Choroid plexus epithelial cell (primary cell): ENCODE data around the gene GABRA6.

Source experiments
- DNase-seq: peaks from one replicate; pipeline ENCODE4 v3.0.0-alpha.2; 2010; ENCODE audit warnings: low read depth
- H3K4me3 ChIP-seq: 2 replicates; pipeline ENCODE4 v1.5.1; 2011; ENCODE audit warnings: low read depth, mild to moderate bottlenecking, control low read depth, low read length, moderate library complexity
- TF ChIP-seq, protein P1 (sequence below): conservative IDR thresholded peaks from 2 replicates; pipeline ENCODE4 v1.5.1; 2011; ENCODE audit warnings: low read depth, mild to moderate bottlenecking, control low read depth, inconsistent platforms, low read length, moderate library complexity

Gene GABRA6

DNA sequence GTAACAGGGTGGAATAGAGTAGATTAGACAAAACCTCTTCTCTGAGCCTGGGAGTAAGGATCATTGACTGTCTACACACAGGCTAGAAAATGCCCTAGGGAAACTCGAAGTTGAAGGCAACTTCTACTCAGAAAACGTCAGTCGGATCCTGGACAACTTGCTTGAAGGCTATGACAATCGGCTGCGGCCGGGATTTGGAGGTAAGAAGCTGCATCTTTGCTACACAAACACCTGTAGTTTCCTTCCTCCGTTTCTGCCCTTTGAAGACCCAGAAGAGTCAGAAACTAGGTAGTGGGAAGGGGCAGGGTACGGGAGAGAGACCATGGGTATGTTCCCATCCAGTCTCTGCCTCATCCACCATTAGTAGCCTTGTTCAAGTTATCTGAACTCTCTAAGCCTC is 628 bp downstream of the GABRA6 start:
- no peak for DNase-seq
- TF ChIP-seq, protein P1, sequence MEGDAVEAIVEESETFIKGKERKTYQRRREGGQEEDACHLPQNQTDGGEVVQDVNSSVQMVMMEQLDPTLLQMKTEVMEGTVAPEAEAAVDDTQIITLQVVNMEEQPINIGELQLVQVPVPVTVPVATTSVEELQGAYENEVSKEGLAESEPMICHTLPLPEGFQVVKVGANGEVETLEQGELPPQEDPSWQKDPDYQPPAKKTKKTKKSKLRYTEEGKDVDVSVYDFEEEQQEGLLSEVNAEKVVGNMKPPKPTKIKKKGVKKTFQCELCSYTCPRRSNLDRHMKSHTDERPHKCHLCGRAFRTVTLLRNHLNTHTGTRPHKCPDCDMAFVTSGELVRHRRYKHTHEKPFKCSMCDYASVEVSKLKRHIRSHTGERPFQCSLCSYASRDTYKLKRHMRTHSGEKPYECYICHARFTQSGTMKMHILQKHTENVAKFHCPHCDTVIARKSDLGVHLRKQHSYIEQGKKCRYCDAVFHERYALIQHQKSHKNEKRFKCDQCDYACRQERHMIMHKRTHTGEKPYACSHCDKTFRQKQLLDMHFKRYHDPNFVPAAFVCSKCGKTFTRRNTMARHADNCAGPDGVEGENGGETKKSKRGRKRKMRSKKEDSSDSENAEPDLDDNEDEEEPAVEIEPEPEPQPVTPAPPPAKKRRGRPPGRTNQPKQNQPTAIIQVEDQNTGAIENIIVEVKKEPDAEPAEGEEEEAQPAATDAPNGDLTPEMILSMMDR = no peak
- no peak overlapping the region for H3K4me3 ChIP-seq

DNA sequence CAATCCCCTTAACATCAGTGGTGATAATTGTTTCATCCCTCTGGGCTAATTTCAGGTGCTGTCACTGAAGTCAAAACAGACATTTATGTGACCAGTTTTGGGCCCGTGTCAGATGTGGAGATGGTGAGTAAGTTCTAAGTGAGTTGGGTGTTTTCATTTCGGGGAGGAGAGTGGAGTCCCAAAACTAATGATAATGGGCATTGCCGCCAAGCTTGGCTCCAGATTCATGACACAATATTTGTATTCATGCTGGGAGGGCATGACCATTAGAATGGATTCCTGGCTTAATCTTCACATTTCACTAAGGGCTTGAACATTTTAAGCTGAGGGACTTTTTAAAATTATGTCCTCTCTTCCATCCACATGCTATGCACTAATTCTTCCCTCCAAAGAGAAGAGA is 1.4 kb downstream of the GABRA6 start:
- DNase-seq = no peak
- TF ChIP-seq, protein P1 = no peak
- H3K4me3 ChIP-seq = no peak overlapping the region

DNA sequence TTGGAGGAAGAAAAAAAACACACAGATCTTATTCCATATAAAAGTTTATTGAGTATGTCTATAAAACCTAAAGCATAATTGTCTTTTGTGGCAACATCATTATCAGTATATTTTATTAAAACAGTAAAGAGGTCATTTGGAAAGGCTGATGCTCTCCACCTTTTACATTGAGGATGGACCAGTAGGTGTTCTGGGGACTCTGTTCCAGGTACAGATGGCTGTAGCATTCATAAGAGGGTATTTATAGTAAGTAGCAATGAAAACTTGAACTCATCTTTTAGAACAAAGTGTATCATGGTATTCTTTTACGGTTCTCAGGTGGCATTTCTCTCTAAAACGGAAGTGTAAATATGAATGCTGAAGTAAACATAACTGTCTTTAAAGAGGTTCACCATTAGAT is 1.8 kb downstream of the GABRA6 start:
- DNase-seq = no peak
- no peak overlapping the region for H3K4me3 ChIP-seq
- TF ChIP-seq, protein P1 = no peak

DNA sequence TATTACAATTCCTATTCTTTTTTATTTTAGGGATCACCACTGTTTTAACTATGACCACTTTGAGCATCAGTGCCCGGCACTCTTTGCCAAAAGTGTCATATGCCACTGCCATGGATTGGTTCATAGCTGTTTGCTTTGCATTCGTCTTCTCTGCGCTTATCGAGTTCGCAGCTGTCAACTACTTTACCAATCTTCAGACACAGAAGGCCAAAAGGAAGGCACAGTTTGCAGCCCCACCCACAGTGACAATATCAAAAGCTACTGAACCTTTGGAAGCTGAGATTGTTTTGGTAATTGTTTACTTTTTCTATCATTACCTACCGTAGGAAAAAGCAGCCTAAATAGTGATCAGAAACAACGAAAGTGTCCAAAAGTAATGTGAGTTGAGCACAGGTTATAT is 6.4 kb downstream of the GABRA6 start:
- DNase-seq = no peak
- H3K4me3 ChIP-seq = no peak overlapping the region
- TF ChIP-seq, protein P1 = no peak

DNA sequence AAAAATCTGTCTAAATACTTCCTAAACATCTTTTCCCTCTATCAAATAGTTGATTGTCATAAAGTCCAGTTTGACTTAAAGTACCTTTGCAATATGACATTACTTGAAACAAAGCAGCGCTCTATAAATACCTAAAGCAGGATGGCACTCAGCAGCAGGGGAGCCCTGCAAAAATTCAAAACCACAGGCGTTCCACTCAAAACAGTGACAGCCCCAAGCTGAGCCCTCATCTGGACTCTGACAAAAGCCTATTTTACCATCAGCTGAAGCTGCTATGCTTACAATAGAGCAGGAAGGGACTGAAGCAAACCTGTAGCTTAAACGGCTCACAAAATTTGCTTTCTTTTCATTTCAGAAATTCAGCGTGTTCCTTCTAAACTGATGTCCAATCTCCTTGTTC is 11.5 kb downstream of the GABRA6 start:
- DNase-seq = no peak
- TF ChIP-seq, protein P1 = no peak

DNA sequence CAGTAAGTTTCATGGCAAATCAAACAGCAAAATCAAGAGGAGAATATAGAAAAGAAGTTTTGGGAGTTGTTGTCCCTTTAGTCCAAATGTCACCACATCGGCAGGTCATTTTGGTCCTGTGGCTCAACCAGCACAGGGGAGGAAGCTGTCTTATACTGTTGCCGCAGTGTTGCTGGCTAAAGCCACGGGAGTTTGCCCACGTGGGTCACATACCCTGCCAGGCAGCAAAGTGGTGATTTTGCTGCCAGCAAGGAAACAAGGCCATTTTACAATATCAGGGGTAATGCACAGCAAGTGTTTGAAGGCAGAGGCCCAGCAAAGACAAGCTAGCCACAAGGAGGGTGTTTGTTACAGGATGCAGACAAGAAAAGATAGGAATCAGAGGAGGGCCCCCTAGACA is 14.5 kb downstream of the GABRA6 start:
- no peak for DNase-seq
- TF ChIP-seq, protein P1 = no peak
- no peak overlapping the region for H3K4me3 ChIP-seq

More for the DNA sequence above, 11.5 kb downstream of the GABRA6 start:
- H3K4me3 ChIP-seq = no peak overlapping the region

DNA sequence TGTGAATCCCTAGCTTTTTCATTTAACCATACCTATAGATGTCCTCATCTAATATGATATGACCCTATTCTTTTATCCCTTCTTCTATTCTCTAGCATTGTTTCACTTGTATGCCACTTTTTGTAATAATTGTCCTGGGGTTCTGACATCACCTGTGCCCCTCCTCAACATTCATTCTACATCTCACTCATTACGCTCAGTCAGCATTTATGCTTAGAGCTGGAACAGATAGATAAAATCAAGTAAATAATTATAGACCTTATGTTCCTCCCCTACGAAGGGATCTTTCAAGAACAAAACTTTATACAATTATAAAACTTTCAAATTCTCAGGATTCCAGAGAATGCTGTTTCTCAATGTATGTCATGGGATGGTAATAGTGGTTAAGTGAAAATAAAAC is 18.0 kb downstream of the GABRA6 start:
- DNase-seq = no peak
- TF ChIP-seq, protein P1 = no peak
- no peak overlapping the region for H3K4me3 ChIP-seq
